HG03565 (cell line): ENCODE results near the gene TMEM207.
A peak's percentile ranks its signal among the peaks of the same experiment; 100 is the strongest.

Source experiments
- ATAC-seq: cut with Tn5 transposase; IDR thresholded peaks from one replicate; pipeline ENCODE4 v1.9.1; 2021; ENCODE audit warnings: mild to moderate bottlenecking, moderate library complexity; ENCODE audit not compliant: unreplicated experiment

TMEM207 gene

GRCh38 chr3:190444576-190445145, 5.0 kb downstream of the TMEM207 start:
- ATAC-seq = no peak

- no peak for ATAC-seq
Measured at GRCh38 chr3:190444006-190444405, 5.7 kb downstream of the TMEM207 start.

GRCh38 chr3:190443257-190443656, 6.4 kb downstream of the TMEM207 start:
- no peak for ATAC-seq

- no peak for ATAC-seq
Measured at GRCh38 chr3:190442240-190442639, 7.5 kb downstream of the TMEM207 start.

GRCh38 chr3:190436331-190436730, 13.4 kb downstream of the TMEM207 start:
- no peak for ATAC-seq

GRCh38 chr3:190435618-190436017, 14.1 kb downstream of the TMEM207 start:
- ATAC-seq = no peak

GRCh38 chr3:190433626-190434025, 16.1 kb downstream of the TMEM207 start:
- no peak for ATAC-seq

- ATAC-seq = no peak
Measured at GRCh38 chr3:190432216-190432615, 17.5 kb downstream of the TMEM207 start.

GRCh38 chr3:190430906-190431305, 18.8 kb downstream of the TMEM207 start:
- no peak for ATAC-seq

- ATAC-seq = no peak
Measured at GRCh38 chr3:190429681-190430080, 20.0 kb downstream of the TMEM207 start.

- ATAC-seq = no peak
Measured at GRCh38 chr3:190426806-190427507, 22.7 kb downstream of the TMEM207 start.

GRCh38 chr3:190425833-190426232, 23.9 kb downstream of the TMEM207 start:
- no peak for ATAC-seq

GRCh38 chr3:190424478-190425439, 24.9 kb downstream of the TMEM207 start:
- peak; percentile 57 for ATAC-seq

- ATAC-seq = peak; percentile 3
Measured at GRCh38 chr3:190424108-190424477, 25.6 kb downstream of the TMEM207 start.

- no peak for ATAC-seq
Measured at GRCh38 chr3:190414297-190414696, 35.4 kb downstream of the TMEM207 start.

GRCh38 chr3:190404715-190405114, 45.0 kb downstream of the TMEM207 start:
- no peak for ATAC-seq

- ATAC-seq = no peak
Measured at GRCh38 chr3:190401963-190402362, 47.7 kb downstream of the TMEM207 start.

GRCh38 chr3:190399677-190400076, 50.0 kb downstream of the TMEM207 start:
- no peak for ATAC-seq

- no peak for ATAC-seq
Measured at GRCh38 chr3:190397889-190398288, 51.8 kb downstream of the TMEM207 start.

GRCh38 chr3:190396001-190396400, 53.7 kb downstream of the TMEM207 start:
- no peak for ATAC-seq

- ATAC-seq = no peak
Measured at GRCh38 chr3:190388703-190389102, 61.0 kb downstream of the TMEM207 start.
